ENCODE results near the gene ELAVL2.

The ELAVL2 gene

GRCh38 chr9:23801523-23801922 is 24.5 kb downstream of the ELAVL2 start:
- Mint-ChIP-seq H3K36me3 (ENCODE audit: low read depth) (no peaks in the 10 kb centered on the region), H3K9me3 (no peaks in the 10 kb centered on the region), H3K27ac (no peak overlapping the region), H3K4me3 (no peak overlapping the region), H3K27me3 (no peaks in the 10 kb centered on the region), H3K4me1 (ENCODE audit: low read depth) (no peaks in the 10 kb centered on the region)
- intact Hi-C loops (cut with micrococcal nuclease): no loop called here

- Mint-ChIP-seq H3K27me3 (no peaks in the 10 kb centered on the region), H3K27ac (no peak overlapping the region), H3K9me3 (no peaks in the 10 kb centered on the region), H3K36me3 (ENCODE audit: low read depth) (no peaks in the 10 kb centered on the region), H3K4me1 (ENCODE audit: low read depth) (no peaks in the 10 kb centered on the region), H3K4me3 (no peak overlapping the region)
- intact Hi-C loops (cut with micrococcal nuclease): no loop called here
Observed at GRCh38 chr9:23799521-23799920, 26.5 kb downstream of the ELAVL2 start.

- Mint-ChIP-seq H3K27ac (no peak overlapping the region), H3K4me3 (no peak overlapping the region), H3K9me3 (no peaks in the 10 kb centered on the region), H3K27me3 (no peaks in the 10 kb centered on the region), H3K4me1 (ENCODE audit: low read depth) (no peaks in the 10 kb centered on the region), H3K36me3 (ENCODE audit: low read depth) (no peaks in the 10 kb centered on the region)
- intact Hi-C loops (cut with micrococcal nuclease): no loop called here
Observed at GRCh38 chr9:23798325-23798724, 27.7 kb downstream of the ELAVL2 start.

GRCh38 chr9:23796209-23796608 is 29.8 kb downstream of the ELAVL2 start:
- H3K9me3 Mint-ChIP-seq: no peaks in the 10 kb centered on the region
- no peak overlapping the region for H3K4me3 Mint-ChIP-seq
- H3K4me1 Mint-ChIP-seq (ENCODE audit: low read depth): no peaks in the 10 kb centered on the region
- H3K27me3 Mint-ChIP-seq: no peaks in the 10 kb centered on the region
- intact Hi-C loops (cut with micrococcal nuclease): no loop called here
- no peaks in the 10 kb centered on the region for H3K36me3 Mint-ChIP-seq (ENCODE audit: low read depth)
- no peak overlapping the region for H3K27ac Mint-ChIP-seq

GRCh38 chr9:23790351-23791260 is 35.4 kb downstream of the ELAVL2 start:
- H3K4me1 Mint-ChIP-seq (ENCODE audit: low read depth): no peaks in the 10 kb centered on the region
- no peaks in the 10 kb centered on the region for H3K36me3 Mint-ChIP-seq (ENCODE audit: low read depth)
- no peaks in the 10 kb centered on the region for H3K27me3 Mint-ChIP-seq
- H3K9me3 Mint-ChIP-seq: no peaks in the 10 kb centered on the region
- intact Hi-C loops (cut with micrococcal nuclease): no loop called here
- no peak overlapping the region for H3K4me3 Mint-ChIP-seq
- H3K27ac Mint-ChIP-seq: no peak overlapping the region

- H3K27ac Mint-ChIP-seq: no peak overlapping the region
- no peaks in the 10 kb centered on the region for H3K9me3 Mint-ChIP-seq
- no peaks in the 10 kb centered on the region for H3K27me3 Mint-ChIP-seq
- no peaks in the 10 kb centered on the region for H3K4me1 Mint-ChIP-seq (ENCODE audit: low read depth)
- H3K4me3 Mint-ChIP-seq: no peak overlapping the region
- intact Hi-C loops (cut with micrococcal nuclease): no loop called here
- H3K36me3 Mint-ChIP-seq (ENCODE audit: low read depth): no peaks in the 10 kb centered on the region
Observed at GRCh38 chr9:23789529-23790254, 36.3 kb downstream of the ELAVL2 start.

GRCh38 chr9:23784962-23785361 is 41.1 kb downstream of the ELAVL2 start:
- no peaks in the 10 kb centered on the region for H3K36me3 Mint-ChIP-seq (ENCODE audit: low read depth)
- intact Hi-C loops (cut with micrococcal nuclease): no loop called here
- H3K27ac Mint-ChIP-seq: no peak overlapping the region
- no peaks in the 10 kb centered on the region for H3K27me3 Mint-ChIP-seq
- no peaks in the 10 kb centered on the region for H3K4me1 Mint-ChIP-seq (ENCODE audit: low read depth)
- H3K9me3 Mint-ChIP-seq: no peaks in the 10 kb centered on the region
- H3K4me3 Mint-ChIP-seq: no peak overlapping the region

- no peaks in the 10 kb centered on the region for H3K27me3 Mint-ChIP-seq
- H3K9me3 Mint-ChIP-seq: no peaks in the 10 kb centered on the region
- H3K36me3 Mint-ChIP-seq (ENCODE audit: low read depth): no peaks in the 10 kb centered on the region
- no peak overlapping the region for H3K27ac Mint-ChIP-seq
- H3K4me3 Mint-ChIP-seq: no peak overlapping the region
- intact Hi-C loops (cut with micrococcal nuclease): no loop called here
- no peaks in the 10 kb centered on the region for H3K4me1 Mint-ChIP-seq (ENCODE audit: low read depth)
Observed at GRCh38 chr9:23783509-23783908, 42.5 kb downstream of the ELAVL2 start.

- Mint-ChIP-seq H3K27me3 (no peaks in the 10 kb centered on the region), H3K4me3 (no peak overlapping the region), H3K4me1 (ENCODE audit: low read depth) (no peaks in the 10 kb centered on the region), H3K9me3 (no peaks in the 10 kb centered on the region), H3K27ac (no peak overlapping the region), H3K36me3 (ENCODE audit: low read depth) (no peaks in the 10 kb centered on the region)
- intact Hi-C loops (cut with micrococcal nuclease): no loop called here
Observed at GRCh38 chr9:23779220-23779619, 46.8 kb downstream of the ELAVL2 start.

GRCh38 chr9:23777328-23777727 is 48.7 kb downstream of the ELAVL2 start:
- Mint-ChIP-seq H3K27me3 (no peaks in the 10 kb centered on the region), H3K36me3 (ENCODE audit: low read depth) (no peaks in the 10 kb centered on the region), H3K27ac (no peak overlapping the region), H3K9me3 (no peaks in the 10 kb centered on the region), H3K4me3 (no peak overlapping the region), H3K4me1 (ENCODE audit: low read depth) (no peaks in the 10 kb centered on the region)
- intact Hi-C loops (cut with micrococcal nuclease): no loop called here

- no peak overlapping the region for H3K27ac Mint-ChIP-seq
- intact Hi-C loops (cut with micrococcal nuclease): no loop called here
- H3K4me3 Mint-ChIP-seq: no peak overlapping the region
- H3K9me3 Mint-ChIP-seq: no peaks in the 10 kb centered on the region
- H3K4me1 Mint-ChIP-seq (ENCODE audit: low read depth): no peaks in the 10 kb centered on the region
- H3K27me3 Mint-ChIP-seq: no peaks in the 10 kb centered on the region
- no peaks in the 10 kb centered on the region for H3K36me3 Mint-ChIP-seq (ENCODE audit: low read depth)
Observed at GRCh38 chr9:23775549-23775948, 50.5 kb downstream of the ELAVL2 start.

- Mint-ChIP-seq H3K36me3 (ENCODE audit: low read depth) (no peaks in the 10 kb centered on the region), H3K4me3 (no peak overlapping the region), H3K27me3 (no peaks in the 10 kb centered on the region), H3K9me3 (no peaks in the 10 kb centered on the region), H3K4me1 (ENCODE audit: low read depth) (no peaks in the 10 kb centered on the region), H3K27ac (no peak overlapping the region)
- intact Hi-C loops (cut with micrococcal nuclease): no loop called here
Observed at GRCh38 chr9:23774266-23774665, 51.8 kb downstream of the ELAVL2 start.

GRCh38 chr9:23772385-23772783 is 53.7 kb downstream of the ELAVL2 start:
- H3K36me3 Mint-ChIP-seq (ENCODE audit: low read depth): no peaks in the 10 kb centered on the region
- H3K27me3 Mint-ChIP-seq: no peaks in the 10 kb centered on the region
- H3K4me1 Mint-ChIP-seq (ENCODE audit: low read depth): no peaks in the 10 kb centered on the region
- no peak overlapping the region for H3K4me3 Mint-ChIP-seq
- H3K9me3 Mint-ChIP-seq: no peaks in the 10 kb centered on the region
- H3K27ac Mint-ChIP-seq: no peak overlapping the region
- intact Hi-C loops (cut with micrococcal nuclease): no loop called here

- no peaks in the 10 kb centered on the region for H3K27me3 Mint-ChIP-seq
- intact Hi-C loops (cut with micrococcal nuclease): no loop called here
- no peaks in the 10 kb centered on the region for H3K4me1 Mint-ChIP-seq (ENCODE audit: low read depth)
Observed at GRCh38 chr9:23771746-23772384, 54.2 kb downstream of the ELAVL2 start.

More at GRCh38 chr9:23771746-23772384, 54.2 kb downstream of the ELAVL2 start:
- Mint-ChIP-seq H3K4me3 (no peak overlapping the region), H3K27ac (no peak overlapping the region), H3K9me3 (no peaks in the 10 kb centered on the region), H3K36me3 (ENCODE audit: low read depth) (no peaks in the 10 kb centered on the region)
